ENCODE data around the gene MAFG.

DNA sequence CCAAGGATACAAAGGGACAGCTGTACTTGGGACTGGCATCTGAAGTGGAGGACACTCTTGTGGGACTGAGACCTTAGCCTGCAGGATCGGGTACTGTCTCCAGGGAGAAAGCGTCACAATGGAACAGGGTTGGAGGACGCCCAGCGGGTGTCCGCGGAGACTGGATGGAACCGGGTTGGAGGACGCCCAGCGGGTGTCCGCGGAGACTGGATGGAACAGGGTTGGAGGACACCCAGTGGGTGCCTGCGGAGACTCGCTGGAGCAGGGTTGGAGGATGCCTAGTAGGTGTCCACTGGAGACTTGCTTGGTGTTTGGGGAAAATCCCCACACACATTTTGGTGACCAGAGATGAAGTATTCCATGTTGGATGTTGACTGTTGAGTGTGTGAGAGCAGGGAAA, 19.7 kb upstream of the MAFG start, which contains the start of gene MYADML2:
- TF ChIP-seq, protein P1, sequence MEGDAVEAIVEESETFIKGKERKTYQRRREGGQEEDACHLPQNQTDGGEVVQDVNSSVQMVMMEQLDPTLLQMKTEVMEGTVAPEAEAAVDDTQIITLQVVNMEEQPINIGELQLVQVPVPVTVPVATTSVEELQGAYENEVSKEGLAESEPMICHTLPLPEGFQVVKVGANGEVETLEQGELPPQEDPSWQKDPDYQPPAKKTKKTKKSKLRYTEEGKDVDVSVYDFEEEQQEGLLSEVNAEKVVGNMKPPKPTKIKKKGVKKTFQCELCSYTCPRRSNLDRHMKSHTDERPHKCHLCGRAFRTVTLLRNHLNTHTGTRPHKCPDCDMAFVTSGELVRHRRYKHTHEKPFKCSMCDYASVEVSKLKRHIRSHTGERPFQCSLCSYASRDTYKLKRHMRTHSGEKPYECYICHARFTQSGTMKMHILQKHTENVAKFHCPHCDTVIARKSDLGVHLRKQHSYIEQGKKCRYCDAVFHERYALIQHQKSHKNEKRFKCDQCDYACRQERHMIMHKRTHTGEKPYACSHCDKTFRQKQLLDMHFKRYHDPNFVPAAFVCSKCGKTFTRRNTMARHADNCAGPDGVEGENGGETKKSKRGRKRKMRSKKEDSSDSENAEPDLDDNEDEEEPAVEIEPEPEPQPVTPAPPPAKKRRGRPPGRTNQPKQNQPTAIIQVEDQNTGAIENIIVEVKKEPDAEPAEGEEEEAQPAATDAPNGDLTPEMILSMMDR (conservative IDR thresholded peaks at IDR 0.05; ENCODE audit: low read length), result no peak
- no peak for TF ChIP-seq EZH2phosphoT487 (IDR thresholded peaks at IDR 0.05; ENCODE audit: borderline replicate concordance)
